GM19025 (cell line): Measurements from ENCODE around the gene TSPAN18.

ENCODE experiments used
- ATAC-seq: cut with Tn5 transposase; IDR thresholded peaks from one replicate; pipeline ENCODE4 v1.9.1; 2021; ENCODE audit warnings: mild to moderate bottlenecking, low read depth, moderate library complexity; ENCODE audit not compliant: unreplicated experiment

Gene TSPAN18

GRCh38 chr11:44755556-44756523 is 29.1 kb downstream of the TSPAN18 start:
- ATAC-seq, result no peak

DNA sequence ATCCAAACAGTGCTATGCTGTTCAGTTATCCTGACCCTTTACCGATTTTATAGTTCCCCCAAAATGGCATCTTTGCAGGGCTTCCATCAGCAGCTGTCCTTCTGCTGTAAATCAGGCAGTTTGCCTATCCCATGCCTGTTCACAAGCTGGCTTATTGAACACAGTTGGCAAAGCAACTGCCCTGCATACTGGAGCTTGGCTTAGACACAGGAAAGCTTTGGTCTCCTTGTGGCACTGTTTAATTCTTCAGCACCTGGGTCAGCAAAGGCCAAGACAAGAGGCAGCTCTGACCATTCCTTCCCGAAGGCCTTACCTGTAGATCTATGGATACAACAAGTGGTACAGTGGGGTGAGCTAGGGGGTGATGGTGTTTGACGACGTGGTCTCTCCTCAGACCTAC is 32.2 kb downstream of the TSPAN18 start:
- no peak for ATAC-seq

DNA sequence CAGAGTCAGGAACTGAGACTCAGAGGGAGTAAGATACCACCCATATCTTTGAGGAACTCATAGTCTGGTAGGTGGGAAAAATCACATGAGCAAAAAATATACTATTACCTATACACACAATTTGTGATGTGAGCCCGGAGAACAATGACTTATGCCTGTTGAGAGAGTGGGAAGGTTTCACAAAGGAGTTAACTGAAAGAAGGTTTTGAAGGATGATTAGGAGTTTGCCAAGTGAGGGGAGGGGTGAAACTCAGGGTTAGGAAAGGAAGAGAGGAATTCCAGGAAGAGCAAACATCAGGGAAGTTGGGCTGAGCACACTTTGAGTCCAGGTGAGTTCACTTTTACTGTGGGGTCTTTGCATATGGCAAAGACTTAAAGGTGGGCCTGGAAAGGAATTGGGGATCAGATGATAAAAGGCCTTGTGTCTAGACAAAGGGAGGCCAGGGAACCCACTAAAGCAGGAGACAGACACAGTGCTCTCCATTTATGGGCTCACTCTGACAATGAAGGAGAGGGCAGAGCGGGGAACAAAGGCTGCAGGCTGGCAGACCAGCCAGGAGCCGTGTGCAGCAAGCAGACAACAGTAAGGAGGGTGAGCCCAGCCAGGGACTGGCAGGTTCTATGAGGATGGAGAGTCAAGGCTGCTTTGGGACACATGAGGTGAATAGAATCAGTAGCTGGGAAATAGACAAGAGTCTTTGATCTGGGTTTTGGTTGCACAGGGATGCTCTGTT is 33.1 kb downstream of the TSPAN18 start:
- no peak for ATAC-seq

DNA sequence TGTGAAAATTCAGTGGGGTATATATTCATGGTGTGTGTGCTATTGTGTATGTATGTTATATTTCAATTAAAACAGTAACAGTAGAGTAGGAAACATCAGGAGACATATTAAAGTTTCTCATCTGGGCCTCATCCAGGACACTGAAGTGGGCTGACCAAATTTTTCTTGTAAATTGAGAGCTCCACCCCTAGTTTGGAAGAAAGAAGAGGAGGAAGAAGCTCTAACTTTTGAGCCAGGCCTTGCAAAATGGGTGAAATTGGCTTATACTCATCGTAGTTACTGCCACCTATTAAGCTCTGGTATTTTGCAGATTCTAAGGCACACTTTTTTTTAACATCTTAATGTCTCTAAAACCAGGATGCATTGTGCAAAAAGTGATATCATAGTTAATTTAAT is 33.7 kb downstream of the TSPAN18 start:
- no peak for ATAC-seq

DNA sequence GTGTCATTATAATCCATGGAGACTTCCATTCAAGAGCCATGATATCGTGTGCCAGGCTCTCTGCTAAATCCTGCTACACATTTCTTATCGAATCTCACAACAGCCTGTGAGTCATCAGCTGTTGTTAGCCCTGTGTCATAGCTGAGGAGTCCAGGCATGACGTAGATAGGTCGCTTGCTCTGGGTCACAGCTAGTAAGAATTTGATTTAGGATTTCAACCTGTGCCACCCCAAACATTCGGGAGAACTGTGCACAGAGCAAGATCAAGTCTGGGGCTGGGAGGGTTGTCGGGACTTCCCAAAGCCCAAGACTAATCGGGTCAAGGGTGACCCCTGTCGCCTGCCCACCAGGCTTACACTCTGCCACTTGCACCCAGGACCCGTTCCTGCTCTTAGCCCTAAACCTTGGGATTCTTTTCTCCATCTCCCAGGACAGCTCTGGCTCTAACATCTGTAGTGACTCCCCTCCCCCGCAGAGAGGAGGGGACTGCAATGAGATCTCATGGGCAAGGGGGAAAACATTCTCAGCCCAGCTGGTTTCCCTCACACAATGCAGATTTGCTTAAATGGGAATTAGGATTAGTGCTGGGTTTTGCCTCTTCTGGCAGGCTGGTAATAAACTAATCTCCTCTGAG is 34.3 kb downstream of the TSPAN18 start:
- ATAC-seq, result no peak

- ATAC-seq, result no peak
Measured at GRCh38 chr11:44761551-44761961, 34.8 kb downstream of the TSPAN18 start.

DNA sequence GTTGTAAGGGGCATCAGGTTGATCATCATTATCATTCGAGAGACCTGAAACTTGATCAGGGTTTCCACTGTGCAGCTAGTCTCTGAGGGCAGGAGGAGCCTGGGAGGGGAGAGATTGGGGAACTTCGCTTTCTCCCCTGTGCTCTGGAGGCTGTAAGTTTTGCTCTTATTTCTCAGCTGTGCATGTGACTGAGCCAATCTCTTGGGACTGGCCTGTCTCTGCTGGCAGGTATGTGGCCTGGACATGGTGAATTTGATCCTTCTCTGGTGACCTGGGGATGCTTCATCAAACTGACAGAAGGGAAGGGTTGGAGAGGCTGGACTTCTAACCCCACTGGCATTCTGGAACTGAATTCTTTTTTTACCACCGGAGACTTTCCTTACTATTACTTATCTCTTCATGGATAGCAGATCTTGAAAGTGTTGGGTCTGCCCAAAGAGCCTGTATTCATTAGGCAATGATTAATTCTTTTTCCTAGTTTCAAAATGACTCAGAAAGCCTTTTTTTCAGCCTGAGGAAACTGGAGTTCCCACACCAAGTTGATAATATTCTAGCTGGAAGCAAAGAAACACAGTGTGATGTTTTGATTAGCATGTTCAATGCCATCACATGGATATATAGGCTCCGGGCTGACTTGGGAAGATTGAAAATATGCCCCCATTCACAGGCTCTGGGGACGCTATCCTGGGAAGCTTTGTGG is 36.5 kb downstream of the TSPAN18 start:
- ATAC-seq, result no peak

GRCh38 chr11:44764583-44764982 is 37.8 kb downstream of the TSPAN18 start:
- ATAC-seq, result no peak

DNA sequence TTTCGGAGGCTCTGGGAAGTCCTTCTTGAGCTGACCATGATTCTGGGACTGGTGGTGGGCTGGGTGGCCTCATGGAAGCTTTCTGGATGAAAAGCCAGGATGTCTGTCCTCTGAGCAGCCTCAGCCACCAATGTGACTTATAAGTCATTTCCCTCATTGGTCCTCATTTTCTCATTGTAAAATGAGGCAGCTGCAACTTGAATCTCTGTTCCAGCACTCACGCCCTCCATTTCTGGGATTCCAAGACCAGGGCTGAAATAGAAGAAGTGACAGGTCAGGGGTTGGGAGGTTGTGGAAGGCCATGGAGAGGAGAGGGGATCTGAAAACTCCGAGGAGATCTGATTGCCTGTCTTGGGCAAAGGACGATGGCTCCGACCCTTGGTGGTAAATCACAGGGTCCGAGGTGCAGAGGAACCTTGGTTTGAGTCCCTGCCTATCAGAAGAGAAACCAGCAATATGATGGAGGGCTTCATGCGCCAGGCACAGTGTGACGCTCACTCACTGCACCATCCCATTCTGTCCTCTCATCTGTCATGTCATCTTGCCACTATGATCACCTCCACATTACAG is 38.3 kb downstream of the TSPAN18 start:
- no peak for ATAC-seq

- ATAC-seq, result no peak
Measured at GRCh38 chr11:44765676-44766075, 38.9 kb downstream of the TSPAN18 start.

GRCh38 chr11:44766112-44766971 is 39.6 kb downstream of the TSPAN18 start:
- ATAC-seq, result no peak

- no peak for ATAC-seq
Measured at GRCh38 chr11:44766972-44767278, 40.2 kb downstream of the TSPAN18 start.

DNA sequence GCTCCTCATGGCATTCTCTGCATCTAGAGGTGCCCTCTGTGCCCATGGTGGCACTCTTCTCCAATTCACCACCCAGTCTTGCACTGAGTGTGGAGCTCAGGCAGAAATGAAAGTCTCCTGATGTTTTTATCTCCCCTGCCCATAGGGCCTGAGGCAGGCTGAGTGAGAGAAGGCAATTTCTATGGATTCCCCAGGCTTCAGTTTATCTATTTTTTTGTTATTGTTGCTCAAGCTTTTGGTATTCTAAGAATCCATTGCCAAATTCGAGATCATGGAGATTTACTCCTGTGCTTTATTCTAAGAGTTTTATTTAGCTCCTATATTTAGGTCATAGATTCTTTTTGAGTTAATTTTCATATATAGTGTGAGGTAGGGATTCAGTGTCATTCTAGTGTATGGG is 40.7 kb downstream of the TSPAN18 start:
- no peak for ATAC-seq

GRCh38 chr11:44770401-44770800 is 43.6 kb downstream of the TSPAN18 start:
- ATAC-seq, result no peak

- no peak for ATAC-seq
Measured at GRCh38 chr11:44771252-44771734, 44.5 kb downstream of the TSPAN18 start.

DNA sequence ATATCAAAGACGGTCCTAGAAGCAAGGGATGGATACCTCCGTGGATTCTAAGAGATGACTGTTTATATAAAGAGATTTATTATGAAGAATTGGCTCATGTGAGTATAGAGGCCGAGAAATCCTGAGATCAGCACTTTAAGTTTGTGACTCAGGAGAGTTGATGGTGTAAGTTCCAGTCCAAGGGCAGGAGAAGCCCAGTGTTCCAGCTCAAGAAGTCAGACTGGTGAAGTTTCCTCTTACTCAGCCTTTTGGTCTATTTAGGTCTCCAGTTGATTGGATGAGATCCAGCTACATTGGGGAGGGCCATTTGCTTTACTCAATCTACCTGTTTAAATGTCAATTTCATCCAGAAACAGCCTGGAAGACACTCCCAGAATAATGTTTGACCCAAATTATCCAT is 45.1 kb downstream of the TSPAN18 start:
- no peak for ATAC-seq

- ATAC-seq, result no peak
Measured at GRCh38 chr11:44773351-44773965, 46.7 kb downstream of the TSPAN18 start.

DNA sequence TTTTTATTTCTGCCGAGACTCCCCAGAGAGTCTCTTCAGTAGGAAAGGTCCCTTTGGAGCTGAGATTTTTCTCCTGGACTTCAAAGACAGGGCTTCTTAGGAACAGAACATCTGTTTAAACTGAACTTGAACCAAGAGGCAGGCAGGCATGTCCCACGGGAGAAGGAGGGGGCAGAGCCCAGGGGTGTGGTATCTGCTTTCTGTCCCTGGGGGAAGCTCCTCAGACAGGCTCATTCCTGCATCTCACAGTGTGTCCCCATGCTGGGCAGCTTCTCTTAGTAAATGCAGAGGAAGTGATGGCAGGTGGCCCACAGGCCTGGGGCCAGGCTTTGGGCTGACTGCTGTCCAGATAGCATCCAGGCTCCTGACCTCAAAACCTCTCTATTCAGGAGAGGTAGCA is 47.3 kb downstream of the TSPAN18 start:
- ATAC-seq, result no peak

DNA sequence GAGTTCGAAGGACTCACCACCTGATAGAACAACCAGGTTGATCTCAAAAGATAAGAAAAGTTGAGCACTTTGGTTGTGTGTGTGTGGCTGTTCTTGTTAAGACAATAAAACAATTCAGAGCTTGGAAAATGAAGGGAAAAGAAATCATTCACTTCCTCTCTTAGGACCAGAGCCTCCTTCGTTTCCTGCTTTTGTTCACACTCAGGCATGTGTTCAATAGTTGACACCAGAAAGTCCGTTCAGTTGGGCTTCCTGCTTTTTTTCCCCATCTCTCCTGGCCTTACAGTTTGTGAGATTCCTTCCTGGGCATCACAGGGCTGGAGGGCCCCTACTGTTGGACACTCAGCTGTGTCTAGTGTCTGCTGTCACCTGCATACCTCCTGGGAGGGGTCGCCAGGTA is 48.0 kb downstream of the TSPAN18 start:
- no peak for ATAC-seq
